Fibroblast of the conjunctiva (primary cell): ENCODE measurements around the gene CD164L2.

Experiments used
- DNase-seq: peaks from one replicate; pipeline ENCODE4 v3.0.0-alpha.2; 2010; ENCODE audit warnings: low read depth

Gene CD164L2

GRCh38 chr1:27405074-27405473, 21.9 kb upstream of the CD164L2 start:
- no peak for DNase-seq

- no peak for DNase-seq
Measured at GRCh38 chr1:27403931-27404330, 20.8 kb upstream of the CD164L2 start.

DNA sequence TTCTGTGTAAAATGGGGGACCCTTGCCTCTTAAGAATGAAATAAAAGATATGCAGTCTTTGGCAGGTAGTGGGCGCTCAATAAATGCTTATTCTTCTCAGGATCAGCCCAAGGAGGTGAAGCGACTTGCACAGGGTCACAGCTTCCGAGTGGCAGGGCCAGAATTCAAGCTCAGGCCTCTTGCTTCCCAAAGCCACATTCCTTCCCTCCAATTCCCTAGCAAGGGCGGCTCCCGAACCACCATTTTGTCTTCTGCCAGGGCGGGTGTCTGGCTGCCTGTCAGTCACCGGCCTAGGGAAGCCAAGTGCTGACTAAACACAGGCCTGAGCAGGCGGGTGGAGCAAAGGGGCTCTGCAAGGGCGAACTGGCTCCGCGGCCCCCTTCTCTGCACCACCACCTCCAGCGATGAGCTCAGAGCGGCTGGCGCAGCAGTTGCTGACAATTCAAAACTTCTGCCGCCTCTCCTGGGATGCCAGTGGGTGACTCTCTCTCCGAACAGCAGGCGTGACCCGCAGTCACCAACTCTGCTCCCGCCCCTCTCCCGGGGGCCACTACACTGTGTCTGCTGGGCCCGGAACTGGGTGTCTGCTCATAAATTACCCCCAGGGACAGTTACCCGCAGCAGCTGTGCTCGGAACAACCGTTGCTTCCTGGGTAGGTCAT, 20.1 kb upstream of the CD164L2 start:
- peak; percentile 66 for DNase-seq

DNA sequence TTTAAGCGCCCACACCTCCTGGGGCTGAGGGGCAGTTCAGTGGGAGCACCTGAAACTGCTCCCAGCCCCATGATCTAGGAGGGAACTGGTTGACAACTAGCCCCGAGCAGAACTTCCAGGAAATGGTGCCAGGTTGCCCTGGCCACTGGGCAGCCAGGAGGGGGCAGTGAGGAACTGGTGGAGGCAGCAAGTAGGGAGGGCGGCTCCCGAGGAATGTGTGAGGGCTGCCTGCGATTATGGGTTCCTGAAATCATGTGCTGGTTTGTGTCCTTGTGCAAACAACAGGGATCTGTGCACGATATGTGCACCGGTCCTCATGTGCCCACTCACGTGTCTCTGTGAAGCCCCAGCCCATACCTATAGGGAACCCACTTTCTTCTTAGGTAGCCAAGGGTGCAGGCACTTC, 19.2 kb upstream of the CD164L2 start:
- peak; percentile 66 for DNase-seq

DNA sequence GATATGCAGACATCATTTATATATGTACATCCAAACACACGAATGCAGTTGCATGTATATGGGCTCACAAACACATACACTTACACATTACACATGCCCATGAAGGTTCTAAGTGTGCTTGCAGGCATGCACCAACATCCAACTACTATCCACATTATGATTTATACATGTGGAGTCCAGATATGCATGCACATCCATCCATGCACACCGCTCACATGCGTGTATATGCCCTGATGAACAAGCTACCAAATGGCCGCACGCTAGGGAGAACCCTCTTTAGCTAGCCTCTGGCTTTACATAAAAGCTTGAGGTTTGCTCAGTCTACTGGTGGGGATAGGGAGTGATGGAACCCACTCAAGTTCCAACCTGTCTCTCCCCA, 17.8 kb upstream of the CD164L2 start:
- no peak for DNase-seq

DNA sequence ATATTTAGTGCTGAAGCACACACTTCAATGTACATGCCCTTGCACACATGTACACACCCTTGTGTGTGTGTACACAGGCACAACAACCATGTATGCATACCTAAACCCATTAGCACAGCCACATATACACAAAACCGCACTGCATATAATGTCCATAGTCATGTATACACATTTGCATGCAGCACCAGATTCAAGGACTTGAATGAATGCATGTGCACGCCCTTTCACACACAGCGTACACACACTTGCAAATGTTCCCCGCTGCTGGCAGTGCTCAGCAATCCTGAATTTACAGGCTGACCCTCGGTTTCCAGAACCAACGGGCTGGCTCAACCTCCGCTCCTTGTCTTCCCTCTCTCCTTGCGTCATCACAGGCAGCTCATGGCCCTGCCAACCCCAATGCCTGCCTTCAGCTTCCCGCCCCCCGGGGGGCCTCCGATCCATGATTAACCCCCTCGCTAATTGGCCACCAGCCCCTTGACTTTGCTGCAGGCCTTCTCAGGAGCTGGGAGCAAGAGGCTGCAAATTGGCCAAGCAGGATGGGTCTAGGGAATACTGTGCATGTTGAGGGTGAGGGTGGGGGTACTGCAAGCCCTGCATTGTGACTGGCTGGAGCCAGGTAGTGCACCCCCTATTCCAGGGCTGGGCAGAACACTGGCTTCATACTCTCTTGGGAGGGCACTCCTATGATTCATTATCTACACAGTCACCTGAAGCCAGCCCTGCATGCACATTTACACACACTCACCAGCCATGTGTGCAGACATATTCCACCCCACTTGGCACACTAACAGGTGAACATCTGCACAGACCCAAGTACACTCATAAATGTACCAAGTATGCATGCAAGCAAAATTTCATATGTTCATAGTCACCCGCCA, 17.2 kb upstream of the CD164L2 start:
- DNase-seq: no peak

GRCh38 chr1:27399251-27400025, 16.3 kb upstream of the CD164L2 start:
- no peak for DNase-seq

DNA sequence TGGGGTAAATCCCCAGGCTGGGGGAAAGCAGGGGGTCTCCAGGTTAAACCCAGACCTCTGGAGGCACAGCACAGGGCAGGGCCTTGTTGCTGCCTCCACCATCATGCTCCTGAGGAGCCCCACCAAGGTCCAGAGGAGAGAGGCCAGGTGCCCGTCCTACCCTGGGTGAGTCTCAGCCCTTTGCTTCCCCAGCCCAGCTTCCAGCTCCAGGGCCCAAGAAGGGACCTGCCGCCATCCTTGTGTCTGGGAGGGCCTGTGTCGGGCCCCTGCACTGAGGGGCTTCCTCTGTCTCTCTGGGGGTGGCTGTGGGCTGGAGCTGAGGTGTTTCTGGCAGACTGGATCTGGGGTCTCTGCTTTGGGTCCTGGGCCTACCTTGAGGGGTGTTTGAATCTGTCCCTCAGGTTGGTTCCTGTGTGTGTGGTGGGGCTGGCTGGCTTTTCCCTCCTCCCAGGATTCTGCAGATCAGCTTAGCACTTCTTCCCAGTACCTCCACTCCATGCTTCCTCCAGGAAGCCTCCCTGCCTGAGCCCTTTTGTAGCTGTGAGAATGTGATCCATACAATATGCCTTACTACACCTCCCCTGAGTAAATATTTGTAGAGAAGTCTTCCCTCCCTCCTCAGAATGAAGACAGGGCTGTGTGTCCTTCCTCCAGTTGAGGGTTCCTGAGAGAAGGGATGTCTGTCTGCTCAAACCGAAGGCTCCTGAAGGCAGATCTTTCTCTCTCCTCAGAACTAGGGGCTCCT, 15.4 kb upstream of the CD164L2 start:
- no peak for DNase-seq

DNA sequence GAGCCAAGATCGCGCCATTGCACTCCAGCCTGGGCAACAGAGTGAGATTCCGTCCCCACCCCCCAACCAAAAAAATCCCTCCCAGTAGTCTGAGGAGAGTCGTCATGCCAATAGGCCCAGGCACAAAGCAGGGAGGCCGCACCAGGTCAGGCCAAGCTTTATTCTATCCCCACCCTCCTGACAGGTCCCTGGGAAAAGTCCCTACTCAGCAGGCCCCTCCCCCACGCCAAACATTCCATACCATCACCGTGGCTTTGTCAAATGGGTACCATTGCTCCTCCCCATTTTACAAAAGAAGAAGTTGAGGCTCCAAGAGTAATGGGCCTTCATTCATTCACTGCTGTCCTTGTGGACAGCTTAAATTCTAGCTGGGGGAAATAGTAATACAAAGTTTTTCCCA, 14.6 kb upstream of the CD164L2 start:
- DNase-seq: no peak

DNA sequence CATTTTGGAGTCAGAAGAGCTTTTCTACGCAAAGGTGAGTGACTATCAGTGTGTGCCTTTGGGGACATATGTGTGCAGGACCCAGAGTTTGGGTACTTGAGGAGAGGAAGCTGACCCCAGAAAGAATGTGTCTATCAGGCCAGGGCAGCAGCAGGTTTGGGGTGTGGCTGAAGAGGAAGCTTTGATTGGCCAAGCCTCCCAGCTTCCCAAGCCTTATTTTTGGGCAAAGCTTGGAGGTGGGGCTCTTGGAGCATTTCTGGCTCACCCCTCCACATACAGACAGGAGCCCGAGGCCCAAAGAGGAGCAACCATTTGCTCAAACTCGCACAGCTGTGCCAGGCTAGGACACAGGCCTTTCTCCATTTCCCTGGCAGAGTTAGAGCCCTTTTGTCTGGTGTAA, 14.0 kb upstream of the CD164L2 start:
- DNase-seq: no peak

DNA sequence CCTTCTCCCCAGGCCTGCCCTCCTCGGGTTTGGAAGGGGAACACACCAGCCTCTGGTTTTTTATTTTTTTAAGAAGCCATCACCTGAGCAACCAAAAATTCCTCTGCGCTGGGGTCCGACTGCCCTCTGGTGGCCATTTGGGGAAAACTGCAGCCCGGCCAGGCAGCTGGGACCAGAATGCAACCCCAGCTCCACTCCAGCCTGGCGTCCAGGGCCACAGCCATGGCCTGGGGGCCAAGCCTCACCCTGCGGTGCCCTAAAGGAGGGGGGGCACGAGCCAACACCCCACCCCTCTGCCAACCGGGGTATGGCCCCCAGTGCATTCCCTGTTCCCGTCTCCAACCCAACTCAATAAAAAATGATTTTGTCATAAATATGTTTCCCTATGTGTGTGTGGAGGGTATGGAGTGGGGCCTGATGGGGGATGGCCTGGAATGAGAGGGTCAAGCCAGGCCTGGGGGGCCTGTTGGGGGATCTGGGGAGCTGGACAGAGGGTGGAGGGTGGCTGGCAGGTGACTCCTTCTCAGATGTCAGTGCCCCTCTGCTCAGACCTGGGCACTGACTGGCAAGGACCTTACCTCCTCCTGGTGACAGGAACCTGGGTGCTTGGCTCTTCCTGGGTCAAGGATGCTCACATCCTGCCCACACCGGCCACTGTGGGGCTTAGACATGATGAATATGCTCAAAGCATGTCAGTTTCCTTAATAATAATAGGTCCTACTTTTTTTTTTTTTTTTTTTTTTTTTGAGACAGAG, 12.5 kb upstream of the CD164L2 start:
- DNase-seq: no peak

DNA sequence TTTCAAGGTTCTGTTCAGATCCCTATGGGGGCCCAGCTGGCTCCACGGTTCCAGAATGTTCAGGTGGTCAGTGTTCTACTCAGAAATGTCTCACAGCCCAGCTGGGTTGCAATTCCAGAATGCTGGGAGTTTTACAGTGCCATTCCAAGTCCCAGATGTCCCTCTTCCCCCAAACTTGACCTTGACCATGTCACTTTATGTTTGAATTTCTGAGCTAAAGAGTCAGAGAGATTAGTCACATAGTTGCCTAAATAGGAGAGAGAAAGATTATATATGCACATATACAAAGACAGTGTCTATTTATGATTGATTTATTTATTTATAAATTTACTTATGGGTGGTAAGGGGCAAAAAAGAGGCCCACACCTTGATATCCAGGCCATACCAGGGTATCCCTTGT, 11.8 kb upstream of the CD164L2 start:
- DNase-seq: no peak

DNA sequence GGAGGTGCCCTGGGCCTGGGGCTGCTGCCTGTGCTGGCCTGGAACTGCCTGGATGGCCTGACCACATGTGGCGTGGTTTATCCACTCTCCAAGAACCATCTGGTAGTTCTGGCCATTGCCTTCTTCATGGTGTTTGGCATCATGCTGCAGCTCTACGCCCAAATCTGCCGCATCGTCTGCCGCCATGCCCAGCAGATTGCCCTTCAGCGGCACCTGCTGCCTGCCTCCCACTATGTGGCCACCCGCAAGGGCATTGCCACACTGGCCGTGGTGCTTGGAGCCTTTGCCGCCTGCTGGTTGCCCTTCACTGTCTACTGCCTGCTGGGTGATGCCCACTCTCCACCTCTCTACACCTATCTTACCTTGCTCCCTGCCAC, 11.1 kb upstream of the CD164L2 start:
- no peak for DNase-seq

- DNase-seq: no peak
Measured at GRCh38 chr1:27393641-27394281, 10.6 kb upstream of the CD164L2 start.

DNA sequence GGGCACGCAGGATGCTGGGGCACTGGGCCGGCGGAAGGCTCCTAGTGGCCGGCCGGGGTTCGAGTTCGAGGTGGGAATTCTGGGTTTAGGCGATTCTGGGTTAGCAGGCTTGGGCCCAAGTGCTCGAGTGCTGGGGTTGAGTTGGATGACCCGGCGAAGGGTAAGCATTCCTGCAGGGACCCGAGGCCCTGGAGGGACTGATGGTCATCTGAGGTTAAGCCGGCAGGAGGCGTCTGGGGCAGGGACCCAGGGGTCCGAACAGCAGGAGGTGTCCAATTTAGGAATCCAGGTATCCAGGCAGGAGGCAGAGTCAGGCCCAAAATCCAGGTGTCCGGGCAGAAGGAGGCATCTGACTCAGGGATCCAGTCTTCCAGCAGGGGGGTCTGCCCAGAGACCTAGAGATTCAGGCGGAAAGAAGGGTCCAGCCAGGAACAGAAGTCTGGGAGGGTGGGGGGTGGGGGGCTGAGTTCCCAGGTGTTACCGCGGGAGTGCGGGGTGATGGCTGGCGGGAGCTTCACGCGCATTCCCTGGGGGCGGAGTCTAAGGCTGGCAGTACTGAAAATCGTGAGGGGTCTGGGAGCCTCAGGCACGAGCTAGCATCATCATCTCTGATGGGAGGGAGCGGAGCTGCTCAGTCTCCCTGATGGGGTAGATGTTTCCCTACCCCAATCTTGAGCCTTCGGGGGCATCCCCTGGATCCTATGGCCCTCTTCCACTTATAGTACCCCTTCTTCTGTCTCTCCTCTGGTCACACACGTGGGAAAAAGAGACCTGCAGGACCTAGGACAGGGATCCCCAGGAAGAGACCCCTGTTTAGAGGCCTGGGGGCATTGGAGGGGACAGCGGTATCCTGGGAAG, 9.9 kb upstream of the CD164L2 start:
- no peak for DNase-seq

DNA sequence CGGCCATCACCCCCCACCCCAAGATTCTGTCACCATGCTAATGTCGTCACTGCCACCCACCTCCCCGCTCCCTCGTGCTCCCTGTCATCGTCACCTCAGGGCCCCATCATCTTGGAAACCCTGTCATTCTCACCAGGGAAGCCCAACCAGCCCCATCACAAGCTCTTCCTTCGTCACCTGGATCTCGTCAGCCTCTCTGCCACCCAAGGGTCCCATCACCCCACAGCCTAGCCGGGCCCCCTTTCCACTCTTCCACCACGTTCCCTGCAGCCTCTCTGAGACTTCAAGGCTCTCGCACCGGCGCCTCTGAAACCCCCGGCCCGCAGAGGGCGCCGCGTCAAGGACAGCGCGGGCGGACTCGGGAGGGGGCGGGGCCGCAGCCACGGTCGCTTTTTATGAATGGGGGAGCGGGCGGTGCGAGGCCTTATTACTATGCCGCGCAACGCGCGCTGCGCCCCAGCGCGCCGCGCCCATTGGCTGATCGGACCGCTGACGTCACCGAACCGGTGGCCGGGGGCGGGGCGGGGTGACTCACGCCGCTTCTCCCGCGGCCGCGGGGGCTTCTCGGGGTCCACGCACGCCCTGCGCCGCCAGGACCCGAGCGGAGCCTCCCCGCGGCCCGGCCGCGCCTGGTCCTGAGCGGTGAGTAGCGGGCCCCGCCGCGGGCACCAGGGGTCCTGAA, 9.1 kb upstream of the CD164L2 start, which contains the start of gene GPR3:
GPR3 (plus strand) TSS at position 527 of the 682 bp plus-strand sequence. CDS start 1,177 bp downstream, outside the sequence.
- DNase-seq: peak; percentile 78

- DNase-seq: no peak
Measured at GRCh38 chr1:27391511-27392095, 8.5 kb upstream of the CD164L2 start.

- DNase-seq: no peak
Measured at GRCh38 chr1:27388337-27389005, 5.3 kb upstream of the CD164L2 start.
